HG03025 (cell line): ENCODE results near the gene AOAH.
A peak's percentile ranks its signal among the peaks of the same experiment; 100 is the strongest.

Experiments used
- ATAC-seq: cut with Tn5 transposase; IDR thresholded peaks from one replicate; pipeline ENCODE4 v1.9.1; 2021; ENCODE audit warnings: mild to moderate bottlenecking, moderate library complexity; ENCODE audit not compliant: unreplicated experiment, low FRiP score

AOAH gene, protein sequence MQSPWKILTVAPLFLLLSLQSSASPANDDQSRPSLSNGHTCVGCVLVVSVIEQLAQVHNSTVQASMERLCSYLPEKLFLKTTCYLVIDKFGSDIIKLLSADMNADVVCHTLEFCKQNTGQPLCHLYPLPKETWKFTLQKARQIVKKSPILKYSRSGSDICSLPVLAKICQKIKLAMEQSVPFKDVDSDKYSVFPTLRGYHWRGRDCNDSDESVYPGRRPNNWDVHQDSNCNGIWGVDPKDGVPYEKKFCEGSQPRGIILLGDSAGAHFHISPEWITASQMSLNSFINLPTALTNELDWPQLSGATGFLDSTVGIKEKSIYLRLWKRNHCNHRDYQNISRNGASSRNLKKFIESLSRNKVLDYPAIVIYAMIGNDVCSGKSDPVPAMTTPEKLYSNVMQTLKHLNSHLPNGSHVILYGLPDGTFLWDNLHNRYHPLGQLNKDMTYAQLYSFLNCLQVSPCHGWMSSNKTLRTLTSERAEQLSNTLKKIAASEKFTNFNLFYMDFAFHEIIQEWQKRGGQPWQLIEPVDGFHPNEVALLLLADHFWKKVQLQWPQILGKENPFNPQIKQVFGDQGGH

DNA sequence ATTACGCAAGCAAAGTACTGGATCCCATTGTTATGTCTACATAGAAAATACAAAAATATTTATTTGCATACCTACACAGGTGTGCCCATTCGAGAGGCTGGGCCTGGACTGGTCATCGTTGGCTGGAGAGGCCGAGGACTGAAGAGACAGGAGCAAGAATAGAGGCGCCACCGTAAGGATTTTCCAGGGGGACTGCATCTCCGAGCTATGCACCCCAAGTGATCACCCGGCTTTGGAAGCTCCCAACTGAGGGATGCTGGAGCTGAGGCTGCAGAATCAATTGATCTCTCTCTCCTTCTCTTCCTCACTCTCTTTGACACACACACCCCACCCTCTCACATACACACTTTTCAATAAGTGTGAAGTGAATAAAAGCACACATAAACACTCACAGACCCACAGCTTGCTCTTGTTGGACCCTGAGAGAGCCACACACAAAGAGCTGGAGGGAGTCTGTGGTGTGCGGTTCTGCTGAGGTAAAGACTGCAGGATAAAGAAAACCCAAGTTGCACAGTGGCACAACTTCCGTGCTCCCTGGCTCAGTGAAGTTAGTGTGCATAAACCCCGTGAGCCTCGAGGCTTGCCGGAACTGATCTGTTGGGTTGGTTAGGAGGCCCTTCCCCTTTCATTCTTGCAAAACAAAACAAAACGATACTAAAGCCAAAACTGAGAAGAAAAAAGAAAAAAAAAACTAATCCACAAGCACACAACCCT lies at the start of gene AOAH:
Gene AOAH, minus strand, starts transcription at position 544 of the 714 bp plus-strand sequence. Its CDS starts 346 bp downstream, at position 198.
- peak; percentile 88 for ATAC-seq

- no peak for ATAC-seq
These were observed 42.2 kb upstream of the AOAH start for GRCh38 chr7:36766451-36766850.

GRCh38 chr7:36765605-36766004 lies 41.3 kb upstream of the AOAH start:
- ATAC-seq = no peak

DNA sequence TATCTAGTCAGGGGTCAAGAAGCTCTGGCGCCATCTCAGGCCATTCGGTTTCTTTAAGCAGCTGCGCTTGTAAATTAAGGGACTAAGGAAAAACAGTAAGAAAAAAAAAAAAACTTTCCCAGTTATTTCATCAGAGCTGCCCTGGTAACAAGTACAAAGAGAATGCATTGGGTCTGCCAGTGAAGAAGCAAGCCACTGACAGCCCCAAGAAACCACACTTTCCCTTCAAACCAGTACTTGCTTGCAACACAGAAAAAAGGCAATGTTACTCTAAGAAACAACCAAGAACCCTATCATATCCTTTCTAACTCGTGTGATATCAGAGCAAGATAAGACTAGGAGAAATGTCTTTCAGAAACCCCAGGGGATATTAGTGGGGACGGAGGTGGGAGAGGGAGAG lies 40.6 kb upstream of the AOAH start:
- ATAC-seq = no peak

DNA sequence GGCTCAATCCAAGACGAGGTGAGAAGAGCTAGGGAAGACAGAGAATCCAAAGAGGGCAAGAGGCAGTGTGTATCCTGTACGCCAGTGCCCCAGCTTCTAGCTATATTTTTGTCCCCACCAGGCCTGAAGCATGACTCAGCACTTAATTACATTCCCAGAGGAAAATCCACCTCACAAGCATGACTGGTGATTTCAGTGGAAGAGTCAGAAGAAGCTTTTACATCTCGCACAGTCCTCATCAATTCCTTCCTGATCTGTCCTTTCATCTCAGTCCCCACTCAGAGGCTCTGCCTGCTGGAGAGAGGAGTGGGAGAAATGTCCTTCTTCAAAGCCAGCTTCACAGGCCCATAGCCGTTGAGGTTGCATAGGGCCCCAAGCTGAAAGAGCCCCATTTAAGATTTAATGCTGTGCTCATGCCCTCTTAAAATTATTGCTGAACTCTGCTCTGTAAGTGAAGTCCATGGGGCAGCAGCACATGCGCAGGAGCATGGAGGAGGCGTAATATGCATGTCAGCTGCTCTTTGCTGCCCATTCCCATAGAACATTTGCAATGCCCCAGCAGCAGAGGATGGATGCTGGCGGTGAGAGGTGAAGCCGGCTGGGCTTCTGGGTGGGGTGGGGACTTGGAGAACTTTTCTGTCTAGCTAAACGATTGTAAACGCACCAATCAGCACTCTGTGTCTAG lies 39.0 kb upstream of the AOAH start:
- ATAC-seq = no peak

DNA sequence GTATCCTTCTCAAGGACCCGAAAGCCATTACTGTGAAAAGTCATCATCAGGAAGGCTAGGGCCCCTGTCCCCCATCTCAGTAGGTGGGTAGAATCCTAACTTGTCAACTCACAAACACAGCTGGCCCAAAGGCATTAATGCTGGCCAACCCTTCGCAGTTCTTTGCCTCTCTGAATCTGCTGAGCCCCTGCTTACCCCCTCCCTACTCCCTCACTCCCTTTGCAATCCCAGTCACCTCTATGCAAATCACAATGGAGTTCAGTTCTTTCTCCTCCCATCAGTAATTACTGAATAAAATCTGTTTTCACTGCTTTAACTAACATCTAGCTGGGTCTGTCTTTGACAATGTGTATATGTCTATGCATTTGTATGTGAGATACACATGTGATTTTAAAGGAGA lies 38.1 kb upstream of the AOAH start:
- no peak for ATAC-seq

GRCh38 chr7:36761835-36762234 lies 37.5 kb upstream of the AOAH start:
- ATAC-seq = no peak

DNA sequence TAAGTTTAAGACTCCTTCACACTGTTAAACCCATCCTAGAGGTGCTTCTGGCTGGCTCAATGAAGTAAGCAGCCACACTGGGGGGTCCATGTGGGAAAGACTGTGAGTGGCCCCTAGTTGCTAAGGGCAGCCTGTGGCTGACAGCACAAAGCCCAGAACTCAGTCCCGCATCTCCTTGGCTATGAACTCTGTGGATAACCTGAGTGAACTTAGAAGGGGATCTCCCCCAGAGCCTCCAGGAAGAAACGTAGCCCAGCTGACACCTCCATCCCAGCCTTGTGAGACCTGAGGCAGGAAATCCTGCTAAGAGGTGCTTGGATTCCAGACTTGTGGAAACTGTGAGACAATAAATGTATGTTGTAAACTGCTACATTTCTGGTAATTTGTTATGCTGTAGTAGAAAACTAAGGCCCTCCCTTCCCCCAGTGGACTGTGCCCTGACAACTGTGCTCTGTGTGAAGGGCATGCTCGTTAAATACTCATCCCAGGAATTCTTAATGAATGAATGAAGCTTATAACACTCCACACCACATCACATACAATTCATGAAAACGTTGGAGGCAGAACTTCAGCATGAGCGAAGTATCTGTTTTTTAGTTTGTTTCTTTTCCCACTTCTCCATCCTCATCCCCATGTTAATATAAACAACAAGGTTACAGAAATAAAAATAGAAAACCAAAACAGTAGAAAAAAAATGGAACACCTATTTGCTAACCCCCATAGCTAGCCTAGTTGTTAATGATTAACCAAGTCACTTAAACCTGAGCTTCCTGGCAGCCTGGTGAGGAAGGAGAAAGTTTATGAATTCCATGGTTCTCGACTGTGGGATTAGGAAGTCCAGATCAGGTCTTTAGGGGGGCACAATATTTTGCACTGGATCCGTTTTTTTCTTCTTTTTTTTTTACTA lies 36.8 kb upstream of the AOAH start:
- ATAC-seq = no peak

GRCh38 chr7:36758879-36759278 lies 34.6 kb upstream of the AOAH start:
- no peak for ATAC-seq

DNA sequence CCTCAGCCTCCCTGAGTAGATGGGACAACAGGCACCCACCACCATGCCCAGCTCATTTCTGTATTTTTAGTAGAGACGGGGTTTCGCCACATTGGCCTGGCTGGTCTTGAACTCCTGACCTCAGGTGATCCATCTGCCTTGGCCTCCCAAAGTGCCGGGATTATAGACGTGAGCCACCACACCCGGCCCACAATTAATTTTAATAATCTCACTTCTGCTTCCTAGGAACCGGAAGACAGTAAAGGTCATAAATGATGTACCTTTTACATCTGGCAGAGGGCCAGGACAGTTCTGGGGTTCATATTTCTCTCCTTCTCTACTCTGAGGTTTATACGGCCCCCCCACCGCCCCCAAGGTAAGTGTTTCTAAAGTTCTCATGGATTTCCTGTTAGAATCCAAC lies 31.2 kb upstream of the AOAH start:
- ATAC-seq = no peak

DNA sequence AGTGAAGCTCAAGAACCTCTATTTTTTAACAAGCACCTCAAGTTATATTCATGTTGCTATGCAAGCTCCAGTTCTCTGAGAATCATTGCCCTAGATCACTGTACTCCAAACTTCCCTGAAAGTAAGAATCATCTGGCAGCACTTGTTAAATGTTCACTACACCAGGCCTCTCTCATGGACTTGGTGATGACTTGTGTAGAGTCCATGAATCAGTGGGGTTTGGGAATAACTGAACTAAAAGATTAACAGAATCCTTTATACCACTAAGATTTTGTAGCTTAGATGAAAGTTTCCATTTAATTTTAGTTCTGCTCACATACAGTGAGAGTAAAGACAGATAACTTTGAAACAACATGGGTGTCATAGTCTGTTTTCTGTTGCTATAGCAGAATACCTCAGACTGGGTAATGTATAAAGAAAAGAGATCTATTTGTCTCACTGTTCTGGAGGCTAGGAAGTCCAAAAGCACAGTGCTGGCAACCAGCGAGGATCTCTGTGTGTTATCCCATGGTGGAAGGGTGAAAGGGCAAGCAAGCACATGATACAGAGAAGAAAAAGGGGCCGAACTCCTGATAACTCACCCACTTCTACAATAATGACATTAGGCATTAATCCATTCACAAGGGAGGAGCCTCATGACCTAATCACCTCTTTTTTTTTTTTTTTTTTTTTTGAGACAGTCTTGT lies 27.9 kb upstream of the AOAH start:
- no peak for ATAC-seq

GRCh38 chr7:36750451-36750850 lies 26.2 kb upstream of the AOAH start:
- no peak for ATAC-seq

GRCh38 chr7:36749282-36749960 lies 25.1 kb upstream of the AOAH start:
- ATAC-seq = no peak

- ATAC-seq = no peak
These were observed 23.8 kb upstream of the AOAH start for GRCh38 chr7:36748017-36748487.

DNA sequence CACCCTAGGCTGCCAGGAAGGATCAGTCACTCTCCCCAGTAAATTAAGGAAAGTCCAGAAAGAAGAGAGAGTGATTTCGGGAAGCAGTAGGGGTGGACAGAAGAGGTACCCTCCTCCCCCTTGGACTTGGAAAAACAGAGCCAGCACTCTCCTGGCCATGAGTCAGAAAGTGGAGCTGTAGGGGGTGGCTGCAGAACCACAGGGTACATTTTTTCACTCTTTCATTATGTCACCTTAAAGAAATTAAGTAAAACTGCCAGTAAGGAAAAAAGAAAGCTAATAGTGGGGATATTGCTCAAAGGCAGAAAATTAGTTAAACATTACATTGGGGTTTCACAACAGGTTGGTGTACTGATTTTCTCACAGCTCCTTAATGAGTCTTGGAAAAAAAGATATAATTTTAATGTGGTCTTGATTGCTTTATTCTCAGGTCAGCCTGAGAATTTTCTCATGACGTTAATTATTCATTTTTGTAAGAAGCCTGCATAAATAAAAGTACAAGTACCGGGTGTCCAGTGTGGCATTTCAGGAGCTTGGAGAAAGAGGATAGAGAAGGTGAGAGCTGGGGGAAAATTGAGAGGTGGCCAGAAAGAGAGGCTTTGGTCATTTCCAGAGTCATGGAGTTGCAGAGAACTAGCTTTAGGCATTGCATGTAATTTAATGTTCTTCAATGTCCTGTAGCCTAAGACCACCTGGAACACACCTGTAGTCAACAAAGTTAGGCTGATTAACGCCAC lies 23.2 kb upstream of the AOAH start:
- ATAC-seq = no peak

DNA sequence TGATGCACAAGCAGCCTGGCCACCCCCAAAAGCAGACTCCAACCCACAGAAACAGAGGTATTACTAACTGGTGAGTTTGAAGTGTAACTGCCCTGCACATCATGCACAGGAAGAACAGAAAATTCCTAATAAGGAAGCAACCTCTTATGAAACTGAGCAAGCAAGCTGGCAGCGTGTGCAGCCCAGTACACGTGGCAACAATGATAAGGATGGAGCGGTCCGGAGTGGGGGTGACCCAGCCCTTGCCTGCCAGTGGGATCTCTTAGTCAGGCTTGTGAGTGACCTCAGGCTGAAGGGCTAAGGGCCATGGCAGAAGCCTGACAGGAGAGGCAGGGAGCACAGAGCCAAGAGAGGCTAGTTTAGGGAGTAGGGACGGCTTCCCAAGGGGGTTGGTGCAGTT lies 22.1 kb upstream of the AOAH start:
- no peak for ATAC-seq

GRCh38 chr7:36742911-36743775 lies 18.8 kb upstream of the AOAH start:
- no peak for ATAC-seq
